Fibroblast of lung (primary cell): ENCODE results near the gene SPRED1. TPM values are rescaled to one million over a fixed set of nuclear protein-coding genes. Genes with fewer than 3 reads are reported as not detected.

Experiments used
- DNase-seq, 2 donors: peaks; one replicate each; pipeline versions ENCODE4 v3.0.0 to v3.0.0-alpha.2; 2010; ENCODE audit warnings: low read depth in 2 of 2
- H2AFZ ChIP-seq: 2 replicates; pipeline ENCODE4 v1.5.1; 2012; ENCODE audit warnings: low read length, control low read depth, inconsistent platforms
- H3K27ac ChIP-seq: 2 replicates; pipeline ENCODE4 v1.5.1; 2011; ENCODE audit warnings: low read length, control low read depth; ENCODE audit not compliant: insufficient read depth
- H3K27me3 ChIP-seq: 2 replicates; pipeline ENCODE4 v1.5.1; 2011; ENCODE audit warnings: mild to moderate bottlenecking, low read length; ENCODE audit not compliant: control insufficient read depth, insufficient read depth
- H3K36me3 ChIP-seq: 2 replicates; pipeline ENCODE4 v1.5.1; 2011; ENCODE audit warnings: low read length; ENCODE audit not compliant: control insufficient read depth, insufficient read depth
- H3K4me1 ChIP-seq: 2 replicates; pipeline ENCODE4 v1.5.1; 2011; ENCODE audit warnings: low read length; ENCODE audit not compliant: control insufficient read depth, insufficient read depth; ENCODE audit errors: extremely low read depth
- H3K4me2 ChIP-seq: 2 replicates; pipeline ENCODE4 v1.5.1; 2011; ENCODE audit warnings: low read length, control low read depth; ENCODE audit not compliant: insufficient read depth; ENCODE audit errors: extremely low read depth
- H3K4me3 ChIP-seq, 4 experiments: fragments of 200-600 bp in 1 of 4; sonication (generic) in 1 of 4; replicated peaks in 1 of 4; 2 replicates each; pipeline ENCODE4 v1.5.1; 2011 to 2016; ENCODE audit warnings: low read length in 4 of 4, low read depth in 3 of 4, mild to moderate bottlenecking in 3 of 4, control low read depth in 2 of 4, inconsistent platforms in 1 of 4, mixed read lengths in 1 of 4; ENCODE audit not compliant: insufficient read depth in 1 of 4; ENCODE audit errors: control extremely low read depth in 1 of 4
- H3K79me2 ChIP-seq: 2 replicates; pipeline ENCODE4 v1.5.1; 2012; ENCODE audit warnings: mild to moderate bottlenecking, low read length, inconsistent platforms; ENCODE audit not compliant: control insufficient read depth, insufficient read depth
- H3K9ac ChIP-seq: 2 replicates; pipeline ENCODE4 v1.5.1; 2011; ENCODE audit warnings: mild to moderate bottlenecking, low read length, control low read depth; ENCODE audit not compliant: insufficient read depth
- H3K9me3 ChIP-seq: 2 replicates; pipeline ENCODE4 v1.5.1; 2012; ENCODE audit warnings: low read depth, low read length; ENCODE audit not compliant: control insufficient read depth, insufficient read depth
- H4K20me1 ChIP-seq: 2 replicates; pipeline ENCODE4 v1.5.1; 2011; ENCODE audit warnings: low read length; ENCODE audit not compliant: control insufficient read depth, insufficient read depth; ENCODE audit errors: extremely low read depth
- CTCF ChIP-seq, 2 donors: IDR thresholded peaks in 1 of 2; conservative IDR thresholded peaks in 1 of 2; 1 replicate in 1 of 2; 2 replicates in 1 of 2; pipeline ENCODE4 v1.5.1; 2011 to 2012; ENCODE audit warnings: low read length in 2 of 2, control low read depth in 1 of 2, inconsistent platforms in 1 of 2, low read depth in 1 of 2, mild to moderate bottlenecking in 1 of 2
- EZH2 ChIP-seq: IDR thresholded peaks from 2 replicates; pipeline ENCODE4 v1.5.1; 2012; ENCODE audit warnings: low read length, control low read depth, mild to moderate bottlenecking; ENCODE audit errors: missing control alignments
- polyA plus RNA-seq, 2 donors: library from polyadenylated mRNA; depleted of rRNA in 1 of 2; stranded (reverse) in 1 of 2; unstranded in 1 of 2; fragments of >200 nt; gene quantifications; 2 replicates each; pipeline ENCODE4 v1.2.1, GENCODE V29; 2011 to 2012; ENCODE audit warnings: missing spikeins in 1 of 2
- total RNA-seq: library from RNA; depleted of rRNA; stranded (reverse); fragments of >200 nt; gene quantifications from 2 replicates; pipeline ENCODE4 v1.2.1, GENCODE V29; 2014

Gene SPRED1
- total and polyA plus RNA-seq, 2 donors (not counting 1 experiment from before 2014, with no cell fraction given): 17.2 to 39.0 TPM

- Histone ChIP-seq H2AFZ (no peak overlapping the region), H3K4me2 (no peak overlapping the region), H3K27ac (no peak overlapping the region), H3K27me3 (no peaks in the 10 kb centered on the region), H3K4me3 (no peak overlapping the region), H3K4me1 (no peaks in the 10 kb centered on the region), H3K79me2 (no peaks in the 10 kb centered on the region), H4K20me1 (no peaks in the 10 kb centered on the region), H3K9ac (no peak overlapping the region), H3K36me3 (no peaks in the 10 kb centered on the region), H3K9me3 (no peaks in the 10 kb centered on the region)
- DNase-seq: no peak
- TF ChIP-seq CTCF (conservative IDR thresholded peaks at IDR 0.05 in 1 of 2, IDR thresholded peaks at IDR 0.05 in 1 of 2; ENCODE audit: low read depth in 1 of 2, low read length in 2 of 2): no peak
- TF ChIP-seq EZH2: no peak
Observed at GRCh38 chr15:38391191-38391590, 138.6 kb downstream of the SPRED1 start.

GRCh38 chr15:38398134-38398533 is 145.5 kb downstream of the SPRED1 start:
- no peaks in the 10 kb centered on the region for H4K20me1 ChIP-seq
- H3K9ac ChIP-seq: no peak overlapping the region
- H3K4me3 ChIP-seq: no peak overlapping the region
- no peak overlapping the region for H3K27ac ChIP-seq
- H3K9me3 ChIP-seq: no peaks in the 10 kb centered on the region
- no peaks in the 10 kb centered on the region for H3K36me3 ChIP-seq
- TF ChIP-seq CTCF (conservative IDR thresholded peaks at IDR 0.05 in 1 of 2, IDR thresholded peaks at IDR 0.05 in 1 of 2; ENCODE audit: low read depth in 1 of 2, low read length in 2 of 2) (no peak), EZH2 (no peak)
- H3K4me2 ChIP-seq: peak overlapping the region; percentile 3
- H3K27me3 ChIP-seq: no peaks in the 10 kb centered on the region
- no peak overlapping the region for H2AFZ ChIP-seq
- no peaks in the 10 kb centered on the region for H3K79me2 ChIP-seq
- DNase-seq: peak; percentile 93 to 99
- H3K4me1 ChIP-seq: peaks cover 7% of the 10 kb centered on the region

- H3K4me1 ChIP-seq: peaks cover 7% of the 10 kb centered on the region
- no peaks in the 10 kb centered on the region for H3K36me3 ChIP-seq
- TF ChIP-seq CTCF (conservative IDR thresholded peaks at IDR 0.05 in 1 of 2, IDR thresholded peaks at IDR 0.05 in 1 of 2; ENCODE audit: low read depth in 1 of 2, low read length in 2 of 2) (no peak), EZH2 (no peak)
- no peaks in the 10 kb centered on the region for H3K79me2 ChIP-seq
- no peak overlapping the region for H3K4me2 ChIP-seq
- no peaks in the 10 kb centered on the region for H3K27me3 ChIP-seq
- no peak overlapping the region for H2AFZ ChIP-seq
- H3K27ac ChIP-seq: no peak overlapping the region
- H3K9me3 ChIP-seq: no peaks in the 10 kb centered on the region
- no peak overlapping the region for H3K4me3 ChIP-seq
- peak; percentile 17 to 67 for DNase-seq
- no peaks in the 10 kb centered on the region for H4K20me1 ChIP-seq
- H3K9ac ChIP-seq: no peak overlapping the region
Observed at GRCh38 chr15:38401106-38401505, 148.5 kb downstream of the SPRED1 start.
